Fibroblast of lung (primary cell): ENCODE results near the gene IL23A. TPM values are rescaled to one million over a fixed set of nuclear protein-coding genes. Genes with fewer than 3 reads are reported as not detected.

ENCODE experiments used
- DNase-seq, 2 donors: peaks; one replicate each; pipeline versions ENCODE4 v3.0.0 to v3.0.0-alpha.2; 2010; ENCODE audit warnings: low read depth in 2 of 2
- H2AFZ ChIP-seq: 2 replicates; pipeline ENCODE4 v1.5.1; 2012; ENCODE audit warnings: low read length, control low read depth, inconsistent platforms
- H3K27ac ChIP-seq: 2 replicates; pipeline ENCODE4 v1.5.1; 2011; ENCODE audit warnings: low read length, control low read depth; ENCODE audit not compliant: insufficient read depth
- H3K27me3 ChIP-seq: 2 replicates; pipeline ENCODE4 v1.5.1; 2011; ENCODE audit warnings: mild to moderate bottlenecking, low read length; ENCODE audit not compliant: control insufficient read depth, insufficient read depth
- H3K36me3 ChIP-seq: 2 replicates; pipeline ENCODE4 v1.5.1; 2011; ENCODE audit warnings: low read length; ENCODE audit not compliant: control insufficient read depth, insufficient read depth
- H3K4me1 ChIP-seq: 2 replicates; pipeline ENCODE4 v1.5.1; 2011; ENCODE audit warnings: low read length; ENCODE audit not compliant: control insufficient read depth, insufficient read depth; ENCODE audit errors: extremely low read depth
- H3K4me2 ChIP-seq: 2 replicates; pipeline ENCODE4 v1.5.1; 2011; ENCODE audit warnings: low read length, control low read depth; ENCODE audit not compliant: insufficient read depth; ENCODE audit errors: extremely low read depth
- H3K4me3 ChIP-seq, 4 experiments: fragments of 200-600 bp in 1 of 4; sonication (generic) in 1 of 4; replicated peaks in 1 of 4; 2 replicates each; pipeline ENCODE4 v1.5.1; 2011 to 2016; ENCODE audit warnings: low read length in 4 of 4, low read depth in 3 of 4, mild to moderate bottlenecking in 3 of 4, control low read depth in 2 of 4, inconsistent platforms in 1 of 4, mixed read lengths in 1 of 4; ENCODE audit not compliant: insufficient read depth in 1 of 4; ENCODE audit errors: control extremely low read depth in 1 of 4
- H3K79me2 ChIP-seq: 2 replicates; pipeline ENCODE4 v1.5.1; 2012; ENCODE audit warnings: mild to moderate bottlenecking, low read length, inconsistent platforms; ENCODE audit not compliant: control insufficient read depth, insufficient read depth
- H3K9ac ChIP-seq: 2 replicates; pipeline ENCODE4 v1.5.1; 2011; ENCODE audit warnings: mild to moderate bottlenecking, low read length, control low read depth; ENCODE audit not compliant: insufficient read depth
- H3K9me3 ChIP-seq: 2 replicates; pipeline ENCODE4 v1.5.1; 2012; ENCODE audit warnings: low read depth, low read length; ENCODE audit not compliant: control insufficient read depth, insufficient read depth
- H4K20me1 ChIP-seq: 2 replicates; pipeline ENCODE4 v1.5.1; 2011; ENCODE audit warnings: low read length; ENCODE audit not compliant: control insufficient read depth, insufficient read depth; ENCODE audit errors: extremely low read depth
- CTCF ChIP-seq, 2 donors: IDR thresholded peaks in 1 of 2; conservative IDR thresholded peaks in 1 of 2; 1 replicate in 1 of 2; 2 replicates in 1 of 2; pipeline ENCODE4 v1.5.1; 2011 to 2012; ENCODE audit warnings: low read length in 2 of 2, control low read depth in 1 of 2, inconsistent platforms in 1 of 2, low read depth in 1 of 2, mild to moderate bottlenecking in 1 of 2
- EZH2 ChIP-seq: IDR thresholded peaks from 2 replicates; pipeline ENCODE4 v1.5.1; 2012; ENCODE audit warnings: low read length, control low read depth, mild to moderate bottlenecking; ENCODE audit errors: missing control alignments
- polyA plus RNA-seq, 2 donors: library from polyadenylated mRNA; depleted of rRNA in 1 of 2; stranded (reverse) in 1 of 2; unstranded in 1 of 2; fragments of >200 nt; gene quantifications; 2 replicates each; pipeline ENCODE4 v1.2.1, GENCODE V29; 2011 to 2012; ENCODE audit warnings: missing spikeins in 1 of 2
- total RNA-seq: library from RNA; depleted of rRNA; stranded (reverse); fragments of >200 nt; gene quantifications from 2 replicates; pipeline ENCODE4 v1.2.1, GENCODE V29; 2014

The IL23A gene
- total and polyA plus RNA-seq, 2 donors (not counting 1 experiment from before 2014, with no cell fraction given), result 0.17 TPM; not detected in 1

GRCh38 chr12:56362130-56363059 lies 23.7 kb downstream of the IL23A start, which contains the start of gene APOF:
Gene APOF (minus strand): TSS chr12:56362857. CDS start chr12:56362745, 112 bp downstream.
- Histone ChIP-seq H3K27ac (no peak within 1 kb of the TSS), H2AFZ (no peak within 1 kb of the TSS), H4K20me1 (no peaks in the 10 kb centered on the region), H3K27me3 (no peaks in the 10 kb centered on the region), H3K9ac (no peak within 1 kb of the TSS), H3K9me3 (no peaks in the 10 kb centered on the region), H3K4me3 (no peak within 1 kb of the TSS), H3K4me1 (peaks cover 9% of the 10 kb centered on the region), H3K4me2 (no peak within 1 kb of the TSS), H3K79me2 (peaks cover 22% of the 10 kb centered on the region), H3K36me3 (no peaks in the 10 kb centered on the region)
- no peak for TF ChIP-seq CTCF (conservative IDR thresholded peaks at IDR 0.05 in 1 of 2, IDR thresholded peaks at IDR 0.05 in 1 of 2; ENCODE audit: low read depth in 1 of 2, low read length in 2 of 2)
- TF ChIP-seq EZH2, result no peak
- DNase-seq, result no peak

- no peak overlapping the region for H2AFZ ChIP-seq
Measured at GRCh38 chr12:56366948-56367347, 28.3 kb downstream of the IL23A start.

More at GRCh38 chr12:56366948-56367347, 28.3 kb downstream of the IL23A start:
- Histone ChIP-seq H4K20me1 (no peaks in the 10 kb centered on the region), H3K27ac (no peak overlapping the region), H3K4me1 (no peaks in the 10 kb centered on the region), H3K27me3 (no peaks in the 10 kb centered on the region), H3K36me3 (no peaks in the 10 kb centered on the region), H3K9ac (no peak overlapping the region), H3K79me2 (no peaks in the 10 kb centered on the region), H3K9me3 (no peaks in the 10 kb centered on the region), H3K4me3 (no peak overlapping the region), H3K4me2 (no peak overlapping the region)
- no peak for DNase-seq
- no peak for TF ChIP-seq CTCF (conservative IDR thresholded peaks at IDR 0.05 in 1 of 2, IDR thresholded peaks at IDR 0.05 in 1 of 2; ENCODE audit: low read depth in 1 of 2, low read length in 2 of 2)
- no peak for TF ChIP-seq EZH2
